Rectal smooth muscle tissue (tissue), 1 donor: Measurements from ENCODE around the gene WNT7A.

Experiments used
- H3K27ac ChIP-seq: one replicate; pipeline ENCODE4 v1.7.0; 2013; ENCODE audit warnings: low read depth, low read length, inconsistent platforms
- H3K27me3 ChIP-seq: one replicate; pipeline ENCODE4 v1.7.0; 2013; ENCODE audit warnings: low read length; ENCODE audit not compliant: control insufficient read depth, insufficient read depth
- H3K36me3 ChIP-seq: one replicate; pipeline ENCODE4 v1.7.0; 2013; ENCODE audit warnings: low read length; ENCODE audit not compliant: control insufficient read depth, insufficient read depth
- H3K4me1 ChIP-seq: one replicate; pipeline ENCODE4 v1.7.0; 2013; ENCODE audit warnings: low read length; ENCODE audit not compliant: control insufficient read depth, insufficient read depth
- H3K4me3 ChIP-seq: one replicate; pipeline ENCODE4 v1.7.0; 2013; ENCODE audit warnings: low read length
- H3K9ac ChIP-seq: one replicate; pipeline ENCODE4 v1.7.0; 2013; ENCODE audit warnings: low read length

WNT7A gene

GRCh38 chr3:13837751-13838150 is 42.1 kb downstream of the WNT7A start:
- Histone ChIP-seq H3K9ac (no peak overlapping the region), H3K4me3 (no peak overlapping the region), H3K27ac (no peak overlapping the region), H3K27me3 (no peaks in the 10 kb centered on the region), H3K36me3 (no peaks in the 10 kb centered on the region), H3K4me1 (no peaks in the 10 kb centered on the region)

- no peak overlapping the region for H3K27ac ChIP-seq
- H3K4me1 ChIP-seq: no peaks in the 10 kb centered on the region
- no peak overlapping the region for H3K4me3 ChIP-seq
- no peak overlapping the region for H3K9ac ChIP-seq
- H3K27me3 ChIP-seq: no peaks in the 10 kb centered on the region
- no peaks in the 10 kb centered on the region for H3K36me3 ChIP-seq
Observed at GRCh38 chr3:13836658-13837587, 42.9 kb downstream of the WNT7A start.

- Histone ChIP-seq H3K4me3 (no peak overlapping the region), H3K27ac (no peak overlapping the region), H3K9ac (no peak overlapping the region), H3K27me3 (no peaks in the 10 kb centered on the region), H3K36me3 (no peaks in the 10 kb centered on the region), H3K4me1 (no peaks in the 10 kb centered on the region)
Observed at GRCh38 chr3:13835246-13835645, 44.6 kb downstream of the WNT7A start.

- Histone ChIP-seq H3K27me3 (no peaks in the 10 kb centered on the region), H3K36me3 (no peaks in the 10 kb centered on the region), H3K4me3 (no peak overlapping the region), H3K4me1 (no peaks in the 10 kb centered on the region), H3K27ac (no peak overlapping the region), H3K9ac (no peak overlapping the region)
Observed at GRCh38 chr3:13834258-13835035, 45.4 kb downstream of the WNT7A start.

- no peak overlapping the region for H3K4me3 ChIP-seq
Observed at GRCh38 chr3:13833506-13834257, 46.2 kb downstream of the WNT7A start.

GRCh38 chr3:13832130-13832529 is 47.7 kb downstream of the WNT7A start:
- no peaks in the 10 kb centered on the region for H3K4me1 ChIP-seq
- no peaks in the 10 kb centered on the region for H3K27me3 ChIP-seq
- H3K36me3 ChIP-seq: no peaks in the 10 kb centered on the region
- H3K4me3 ChIP-seq: no peak overlapping the region
- H3K9ac ChIP-seq: no peak overlapping the region
- H3K27ac ChIP-seq: no peak overlapping the region

More at GRCh38 chr3:13833506-13834257, 46.2 kb downstream of the WNT7A start:
- H3K4me1 ChIP-seq: no peaks in the 10 kb centered on the region
- H3K27ac ChIP-seq: no peak overlapping the region
- no peaks in the 10 kb centered on the region for H3K36me3 ChIP-seq
- H3K9ac ChIP-seq: no peak overlapping the region
- H3K27me3 ChIP-seq: no peaks in the 10 kb centered on the region

- Histone ChIP-seq H3K36me3 (no peaks in the 10 kb centered on the region), H3K27ac (no peak overlapping the region), H3K4me1 (no peaks in the 10 kb centered on the region), H3K9ac (no peak overlapping the region), H3K4me3 (no peak overlapping the region), H3K27me3 (no peaks in the 10 kb centered on the region)
Observed at GRCh38 chr3:13831386-13831996, 48.4 kb downstream of the WNT7A start.

GRCh38 chr3:13829311-13829710 is 50.6 kb downstream of the WNT7A start:
- Histone ChIP-seq H3K36me3 (no peaks in the 10 kb centered on the region), H3K4me3 (no peak overlapping the region), H3K4me1 (no peaks in the 10 kb centered on the region), H3K9ac (no peak overlapping the region), H3K27ac (no peak overlapping the region), H3K27me3 (no peaks in the 10 kb centered on the region)

- Histone ChIP-seq H3K4me1 (no peaks in the 10 kb centered on the region), H3K27me3 (no peaks in the 10 kb centered on the region), H3K27ac (no peak overlapping the region), H3K9ac (no peak overlapping the region), H3K4me3 (no peak overlapping the region), H3K36me3 (no peaks in the 10 kb centered on the region)
Observed at GRCh38 chr3:13828501-13829265, 51.2 kb downstream of the WNT7A start.

- no peak overlapping the region for H3K4me3 ChIP-seq
- no peaks in the 10 kb centered on the region for H3K27me3 ChIP-seq
- no peaks in the 10 kb centered on the region for H3K36me3 ChIP-seq
- H3K9ac ChIP-seq: no peak overlapping the region
- H3K27ac ChIP-seq: no peak overlapping the region
- no peaks in the 10 kb centered on the region for H3K4me1 ChIP-seq
Observed at GRCh38 chr3:13827699-13828098, 52.2 kb downstream of the WNT7A start.

GRCh38 chr3:13827256-13827655 is 52.6 kb downstream of the WNT7A start:
- no peak overlapping the region for H3K9ac ChIP-seq

More at GRCh38 chr3:13827256-13827655, 52.6 kb downstream of the WNT7A start:
- no peaks in the 10 kb centered on the region for H3K27me3 ChIP-seq
- H3K27ac ChIP-seq: no peak overlapping the region
- no peak overlapping the region for H3K4me3 ChIP-seq
- no peaks in the 10 kb centered on the region for H3K36me3 ChIP-seq
- no peaks in the 10 kb centered on the region for H3K4me1 ChIP-seq
